HG03175 (cell line): ENCODE measurements around the gene ARAP3.

Experiments used
- ATAC-seq: cut with Tn5 transposase; IDR thresholded peaks from one replicate; pipeline ENCODE4 v1.9.1; 2021; ENCODE audit warnings: mild to moderate bottlenecking, moderate library complexity; ENCODE audit not compliant: unreplicated experiment

ARAP3 gene

GRCh38 chr5:141672841-141673813, 8.9 kb downstream of the ARAP3 start:
- no peak for ATAC-seq

- no peak for ATAC-seq
These were observed 9.8 kb downstream of the ARAP3 start for GRCh38 chr5:141672071-141672840.

- no peak for ATAC-seq
These were observed 12.5 kb downstream of the ARAP3 start for GRCh38 chr5:141669520-141669919.

- no peak for ATAC-seq
These were observed 13.3 kb downstream of the ARAP3 start for GRCh38 chr5:141668601-141669265.

DNA sequence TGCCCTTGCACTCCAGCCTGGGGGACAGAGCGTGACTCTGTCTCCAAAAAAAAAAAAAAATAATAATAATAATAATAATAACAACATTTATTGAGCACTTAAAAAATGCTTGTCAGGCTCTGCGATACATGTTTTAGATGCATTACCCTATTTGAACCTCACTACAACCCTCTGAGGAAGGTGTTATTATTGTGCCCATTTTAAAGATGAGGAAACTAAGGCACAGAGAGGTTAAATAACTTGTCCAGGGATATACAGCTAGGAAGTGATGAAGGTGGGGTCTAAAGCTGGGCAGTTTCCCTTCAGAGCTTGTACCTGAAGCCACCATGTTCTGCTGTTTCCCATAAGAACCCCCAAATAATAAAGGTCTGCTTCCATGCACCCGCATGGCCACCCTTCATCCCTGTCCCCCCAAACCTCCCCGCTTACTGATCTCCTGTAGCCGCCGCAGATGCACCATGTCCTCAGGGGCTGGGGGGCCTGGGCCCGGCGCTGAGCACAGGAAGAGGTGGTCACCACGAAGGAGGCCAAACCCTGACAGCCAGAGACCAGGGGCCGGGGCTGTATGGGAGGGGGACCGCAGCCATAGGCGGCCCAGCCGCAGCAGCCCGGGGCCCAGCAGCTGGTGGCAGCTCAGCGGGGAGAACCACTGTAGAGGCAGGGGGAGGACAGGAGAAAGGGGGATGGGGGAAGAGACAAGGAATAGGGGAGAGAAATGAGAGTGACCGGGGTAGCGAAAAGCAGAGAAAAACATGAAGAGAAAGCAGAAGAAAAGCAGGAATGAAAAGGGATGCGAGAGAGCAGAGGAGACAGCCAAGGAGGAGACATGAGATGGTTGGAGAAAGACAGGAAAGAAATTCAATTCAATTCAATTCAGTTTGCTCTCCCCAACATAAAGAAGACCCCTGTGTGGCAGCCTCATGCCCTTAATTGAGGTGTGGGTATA, 15.8 kb downstream of the ARAP3 start:
- no peak for ATAC-seq

DNA sequence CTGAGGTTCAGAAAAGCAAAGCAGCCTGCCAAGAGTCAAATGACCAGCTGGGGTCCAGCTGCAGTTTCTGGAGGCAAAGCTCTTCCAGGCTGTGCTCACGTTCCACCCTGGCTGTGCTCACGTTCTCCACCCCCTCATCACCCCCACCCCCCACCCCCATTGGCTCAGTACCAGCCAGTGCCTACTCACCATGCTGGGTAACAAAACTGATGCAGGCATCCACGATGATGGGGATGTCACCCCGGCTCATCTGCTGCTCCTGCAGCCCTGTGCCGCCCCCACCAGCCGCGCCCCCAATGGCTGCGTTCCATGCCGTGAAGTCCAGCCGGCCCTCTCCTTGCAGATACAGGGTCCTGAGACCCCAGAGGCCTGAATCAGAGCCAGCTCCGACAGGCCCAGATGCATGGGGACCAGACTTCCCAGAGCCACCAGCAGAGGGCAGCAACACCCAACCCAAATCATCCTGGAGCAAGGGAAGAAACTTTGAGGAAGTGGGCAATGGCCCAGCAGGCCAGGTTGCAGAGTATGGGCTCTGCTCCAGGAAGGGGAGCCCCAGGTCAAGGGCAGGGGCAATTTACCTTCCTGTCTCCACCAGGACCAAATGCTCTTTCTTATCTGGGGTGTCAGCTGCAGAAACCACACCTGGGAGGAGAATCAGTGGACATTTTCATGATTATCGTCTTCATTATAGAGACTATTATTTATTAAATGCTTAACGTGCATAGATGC, 17.1 kb downstream of the ARAP3 start:
- peak; percentile 95 for ATAC-seq

DNA sequence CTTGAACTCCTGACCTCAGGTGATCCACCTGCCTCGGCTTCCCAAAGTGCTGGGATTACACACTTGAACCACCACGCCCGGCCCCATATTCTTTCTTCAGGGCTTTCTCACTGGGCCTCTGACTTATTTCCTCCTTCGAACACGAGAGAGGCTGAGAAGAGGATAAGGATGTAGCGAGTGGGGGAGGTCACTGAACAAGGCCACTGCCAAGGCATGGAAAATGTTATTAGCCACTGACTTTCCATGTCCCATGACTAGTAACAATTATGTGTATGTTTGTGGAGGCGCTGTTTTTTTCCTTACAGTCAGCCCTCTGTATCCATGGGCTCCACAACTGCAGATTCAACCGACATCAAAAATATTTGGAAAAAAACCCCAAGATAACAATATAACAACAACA, 18.5 kb downstream of the ARAP3 start:
- ATAC-seq: no peak

DNA sequence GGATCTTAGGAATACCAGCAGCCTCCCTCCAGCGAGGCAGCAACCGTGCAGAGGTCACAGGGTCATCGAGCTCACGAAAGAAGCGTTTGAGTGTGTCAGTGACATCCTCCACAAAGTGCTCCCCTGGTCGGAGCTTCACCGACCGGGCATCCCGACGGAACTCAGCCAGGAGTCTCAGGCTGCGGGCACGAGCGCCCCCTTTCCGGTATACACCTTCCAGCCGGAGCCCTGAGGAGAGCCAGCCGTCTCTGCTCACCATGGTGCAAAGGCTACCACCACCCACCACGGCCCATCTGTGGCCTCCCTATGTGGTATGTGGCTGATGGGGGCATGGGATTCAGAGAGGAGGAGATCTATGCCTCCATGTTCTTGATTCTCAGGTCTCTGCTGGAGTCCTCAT, 20.0 kb downstream of the ARAP3 start:
- no peak for ATAC-seq

GRCh38 chr5:141657937-141658545, 24.0 kb downstream of the ARAP3 start:
- peak; percentile 65 for ATAC-seq

DNA sequence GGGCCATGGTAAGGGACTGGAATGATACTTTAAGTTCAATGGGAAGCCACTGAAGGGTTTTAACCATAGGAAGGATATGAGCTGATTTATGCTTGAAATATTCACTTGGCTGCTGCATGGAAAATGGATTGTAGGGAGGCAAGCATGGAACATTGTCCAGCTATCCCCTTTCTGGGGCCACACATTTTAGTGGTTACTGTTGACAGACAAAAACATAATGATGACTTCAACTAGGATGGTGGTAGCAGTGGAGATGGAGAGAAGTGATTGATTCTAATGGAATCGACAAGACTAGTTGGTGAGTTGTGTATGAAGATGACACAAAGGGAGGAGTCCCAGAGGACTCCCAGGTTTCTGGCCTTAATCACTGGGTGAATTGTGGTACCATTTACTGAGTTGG, 24.6 kb downstream of the ARAP3 start:
- ATAC-seq: no peak

DNA sequence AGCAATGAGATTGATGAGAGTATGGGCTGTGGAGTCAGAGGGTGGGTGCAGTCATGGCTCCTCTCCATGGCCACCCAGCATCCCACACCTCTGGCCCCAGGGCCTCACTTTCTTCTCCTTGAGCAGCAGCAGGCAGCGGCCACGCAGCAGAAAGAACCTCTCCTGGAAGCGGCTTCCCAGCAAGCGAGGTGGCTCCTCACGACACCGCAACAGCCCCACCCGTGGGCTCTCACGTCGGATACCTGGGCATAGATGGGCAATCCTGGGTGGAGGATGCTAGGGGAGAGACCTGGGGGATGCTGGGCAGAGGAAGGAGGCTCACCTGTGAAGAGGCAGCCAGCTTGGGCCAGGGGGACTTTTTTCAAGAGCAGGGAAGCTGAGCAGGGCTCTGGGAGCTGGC, 25.6 kb downstream of the ARAP3 start:
- ATAC-seq: no peak

DNA sequence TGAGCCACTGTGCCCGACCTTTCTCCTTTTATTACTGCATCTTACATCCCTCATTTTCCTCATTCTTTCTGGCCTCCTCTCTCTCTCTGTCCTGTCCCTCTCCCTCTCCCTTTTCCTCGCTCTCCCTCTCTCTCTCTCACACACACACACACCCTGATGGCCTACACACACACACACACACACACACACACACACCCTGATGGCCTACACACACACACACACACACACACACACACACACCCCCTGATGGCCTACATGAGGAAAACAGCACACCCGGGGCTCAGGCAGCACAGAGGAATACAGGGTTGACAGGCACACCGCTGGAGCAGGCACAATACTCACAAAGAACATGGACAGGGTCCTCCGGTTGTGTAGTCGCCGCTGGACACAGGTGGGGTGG, 27.0 kb downstream of the ARAP3 start:
- no peak for ATAC-seq

GRCh38 chr5:141654298-141654697, 27.7 kb downstream of the ARAP3 start:
- ATAC-seq: no peak

- ATAC-seq: no peak
These were observed 30.3 kb downstream of the ARAP3 start for GRCh38 chr5:141651728-141652105.

DNA sequence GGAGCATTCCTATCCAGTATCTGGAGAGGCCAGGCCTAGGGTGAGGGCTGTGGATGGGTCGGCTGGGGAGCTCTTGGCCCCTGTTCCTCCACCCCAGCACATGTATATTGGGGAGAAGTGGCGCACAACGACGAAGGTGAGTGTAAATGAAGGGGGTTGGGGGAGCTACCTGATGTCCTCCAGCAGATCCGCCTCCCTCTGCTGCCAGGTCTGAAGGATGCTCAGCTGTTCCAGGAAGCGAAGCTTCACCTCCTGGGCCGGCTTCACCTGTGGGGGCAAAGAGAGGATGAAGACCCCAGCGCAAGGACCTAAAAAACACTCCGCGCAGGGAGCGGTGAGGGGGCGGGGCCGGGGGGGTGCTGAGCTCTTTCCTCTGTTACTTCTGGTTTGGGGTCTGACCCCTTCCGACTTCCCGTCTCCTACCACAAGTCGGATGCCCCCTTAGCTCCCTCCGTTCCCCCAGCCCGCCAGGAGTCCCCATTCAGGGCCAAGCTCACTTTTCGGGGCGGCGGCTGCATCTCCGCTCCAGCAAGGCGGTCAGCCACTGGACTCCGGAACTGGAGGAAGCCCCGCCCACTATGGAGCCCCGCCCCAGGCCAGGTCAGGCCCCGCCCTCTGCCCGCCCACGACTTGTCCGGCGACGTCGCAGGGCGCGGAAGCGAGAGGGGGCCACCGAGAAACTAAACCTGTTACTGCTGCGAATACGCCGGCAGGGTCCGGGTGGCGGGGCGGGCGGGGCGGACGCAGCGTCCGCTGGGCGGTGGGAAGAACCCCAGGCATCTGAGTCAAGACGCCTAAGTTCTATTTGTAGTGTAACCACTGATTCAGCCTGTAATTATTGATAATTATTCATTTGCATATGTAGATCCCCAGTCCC, 30.9 kb downstream of the ARAP3 start, which contains the start of gene FCHSD1:
Gene FCHSD1, minus strand, starts transcription at position 568 of the 877 bp plus-strand sequence. Its CDS starts 50 bp downstream, at position 518.
- peak; percentile 97 for ATAC-seq

DNA sequence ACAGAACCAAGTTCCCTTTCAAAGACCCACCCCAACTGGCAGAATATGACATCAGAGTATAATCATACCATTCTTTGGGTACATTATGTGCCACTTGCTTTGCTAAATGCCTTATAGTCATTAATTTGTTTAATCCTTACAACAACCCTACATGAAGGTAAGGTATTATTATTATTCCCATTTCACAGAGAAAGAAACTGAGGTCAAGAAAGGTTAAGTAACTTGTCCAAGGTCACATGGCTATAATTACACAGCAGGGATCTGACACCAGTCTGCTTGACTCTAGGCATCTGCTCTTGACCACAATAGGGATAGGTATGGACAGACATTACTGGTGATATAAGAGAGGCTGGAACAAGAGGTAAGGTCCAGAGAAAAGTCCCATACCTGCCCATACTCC, 32.1 kb downstream of the ARAP3 start:
- ATAC-seq: no peak

- no peak for ATAC-seq
These were observed 32.9 kb downstream of the ARAP3 start for GRCh38 chr5:141649056-141649688.

DNA sequence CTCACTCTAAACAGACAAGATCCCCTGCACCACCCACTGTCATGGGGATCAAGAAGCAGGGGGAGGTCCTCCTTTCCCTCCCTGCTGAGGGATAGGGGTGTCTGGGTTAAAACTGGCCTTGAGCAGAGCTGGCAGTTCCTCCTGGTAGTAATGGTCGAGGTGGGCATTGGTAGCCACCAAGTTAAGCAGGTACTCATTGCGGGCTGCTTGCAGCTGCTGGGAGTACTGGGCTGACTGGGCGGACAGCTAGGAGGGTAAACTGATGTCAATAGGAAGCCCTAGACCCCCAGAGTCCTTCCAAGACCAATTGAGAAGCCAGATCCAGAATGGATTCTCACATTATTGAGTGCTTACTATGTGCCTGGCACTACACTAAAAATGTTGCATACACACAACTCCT, 34.2 kb downstream of the ARAP3 start:
- no peak for ATAC-seq
